Measurements from ENCODE around the gene NYNRIN. TPM values are rescaled to one million over a fixed set of nuclear protein-coding genes. Genes with fewer than 3 reads are reported as not detected.

Gene NYNRIN
- total and polyA plus RNA-seq, 3 donors from 2014 or later = 21.8 to 22.0 (median 21.8) TPM

DNA sequence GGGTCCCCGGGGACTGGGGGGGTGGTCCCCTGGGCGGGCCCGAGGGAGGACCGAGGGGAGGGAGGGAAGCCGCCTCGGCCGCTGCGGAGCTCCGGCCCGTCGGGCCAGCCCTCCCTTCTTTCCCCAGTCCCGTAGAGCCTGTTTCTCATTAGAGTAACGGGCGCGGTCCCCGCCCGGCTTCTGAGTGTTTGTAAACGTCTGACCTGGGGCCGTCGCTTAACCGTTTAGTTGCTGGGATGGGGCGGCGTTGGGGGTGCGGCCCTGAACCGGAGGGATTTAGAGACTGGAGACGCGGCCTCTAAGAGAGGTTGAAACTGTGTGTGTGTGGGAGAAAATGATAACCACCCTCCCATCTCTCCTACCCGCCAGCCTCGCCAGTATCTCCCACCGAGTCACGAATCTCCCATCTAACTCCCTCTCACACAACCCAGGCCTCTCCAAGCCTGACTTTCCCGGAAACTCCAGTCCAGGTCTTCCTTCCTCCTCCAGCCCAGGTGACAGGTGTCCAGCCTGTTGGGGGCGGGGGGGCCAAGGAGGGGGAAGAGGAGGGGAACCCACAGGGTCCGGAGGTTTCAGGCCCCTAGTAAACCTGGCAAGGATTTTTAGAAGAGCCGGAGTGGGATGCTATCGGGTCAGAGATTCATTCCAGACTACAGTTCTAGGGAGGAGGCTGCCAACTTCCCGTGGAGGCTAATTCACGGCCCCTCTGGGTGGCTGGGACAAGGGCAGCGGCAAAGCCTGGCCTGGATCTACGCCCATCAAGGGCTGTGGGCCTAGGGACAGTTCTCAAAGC, 31.9 kb upstream of the NYNRIN start:
- DNase-seq = peak; percentile 88
- Histone ChIP-seq H3K4me3 (peak overlapping the region; percentile 19 to 62), H3K27me3 (no peaks in the 10 kb centered on the region), H3K36me3 (ENCODE audit: low read depth, missing control alignments) (no peaks in the 10 kb centered on the region), H3K27ac (peak overlapping the region; percentile 80 to 87), H3K9me3 (no peaks in the 10 kb centered on the region), H3K4me1 (peaks cover 16% of the 10 kb centered on the region)
- TF ChIP-seq POLR2A (IDR thresholded peaks at IDR 0.05) = peak; percentile 9
- TF ChIP-seq, protein P1, sequence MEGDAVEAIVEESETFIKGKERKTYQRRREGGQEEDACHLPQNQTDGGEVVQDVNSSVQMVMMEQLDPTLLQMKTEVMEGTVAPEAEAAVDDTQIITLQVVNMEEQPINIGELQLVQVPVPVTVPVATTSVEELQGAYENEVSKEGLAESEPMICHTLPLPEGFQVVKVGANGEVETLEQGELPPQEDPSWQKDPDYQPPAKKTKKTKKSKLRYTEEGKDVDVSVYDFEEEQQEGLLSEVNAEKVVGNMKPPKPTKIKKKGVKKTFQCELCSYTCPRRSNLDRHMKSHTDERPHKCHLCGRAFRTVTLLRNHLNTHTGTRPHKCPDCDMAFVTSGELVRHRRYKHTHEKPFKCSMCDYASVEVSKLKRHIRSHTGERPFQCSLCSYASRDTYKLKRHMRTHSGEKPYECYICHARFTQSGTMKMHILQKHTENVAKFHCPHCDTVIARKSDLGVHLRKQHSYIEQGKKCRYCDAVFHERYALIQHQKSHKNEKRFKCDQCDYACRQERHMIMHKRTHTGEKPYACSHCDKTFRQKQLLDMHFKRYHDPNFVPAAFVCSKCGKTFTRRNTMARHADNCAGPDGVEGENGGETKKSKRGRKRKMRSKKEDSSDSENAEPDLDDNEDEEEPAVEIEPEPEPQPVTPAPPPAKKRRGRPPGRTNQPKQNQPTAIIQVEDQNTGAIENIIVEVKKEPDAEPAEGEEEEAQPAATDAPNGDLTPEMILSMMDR (IDR thresholded peaks at IDR 0.05) = no peak
- intact Hi-C loops (cut with DNase I; ENCODE audit: low total_unique reads) = loop anchor here (5.0 kb wide), 1 partner anchor 65 kb away; no protein-coding TSS in a partner anchor
- 0 to 1% methylated on average over 27 to 40 of the region's 40 CpGs for WGBS, 2 donors

GRCh38 chr14:24367514-24368211, 31.1 kb upstream of the NYNRIN start, which contains the start of gene NFATC4:
Gene NFATC4 (plus strand): TSS chr14:24368184. CDS start chr14:24368341, 157 bp downstream.
- intact Hi-C loops (cut with DNase I; ENCODE audit: low total_unique reads) = loop anchor here (5.0 kb wide), 1 partner anchor 65 kb away; no protein-coding TSS in a partner anchor
- 4 to 7% methylated on average over 21 of the region's 21 CpGs for WGBS, 2 donors
- peaks cover 16% of the 10 kb centered on the region for H3K4me1 ChIP-seq

GRCh38 chr14:24368212-24368561, 30.6 kb upstream of the NYNRIN start:
- TF ChIP-seq, protein P1 (IDR thresholded peaks at IDR 0.05) = no peak
- no peak for TF ChIP-seq POLR2A (IDR thresholded peaks at IDR 0.05)
- Histone ChIP-seq H3K27ac (peak overlapping the region; percentile 80 to 85), H3K9me3 (no peaks in the 10 kb centered on the region), H3K36me3 (ENCODE audit: low read depth, missing control alignments) (no peaks in the 10 kb centered on the region), H3K4me1 (peaks cover 16% of the 10 kb centered on the region), H3K27me3 (no peaks in the 10 kb centered on the region), H3K4me3 (peak overlapping the region; percentile 44 to 62)
- intact Hi-C loops (cut with DNase I; ENCODE audit: low total_unique reads) = loop anchor here (5.0 kb wide), 1 partner anchor 64 kb away; no protein-coding TSS in a partner anchor
- DNase-seq = no peak
- WGBS, 2 donors = 3 to 25% methylated on average over 15 of the region's 15 CpGs

More at GRCh38 chr14:24367514-24368211, 31.1 kb upstream of the NYNRIN start, which contains the start of gene NFATC4:
- peak within 1 kb of the TSS; percentile 44 to 62 for H3K4me3 ChIP-seq
- H3K9me3 ChIP-seq = no peaks in the 10 kb centered on the region
- H3K27me3 ChIP-seq = no peaks in the 10 kb centered on the region
- peak; percentile 93 for DNase-seq
- TF ChIP-seq POLR2A (IDR thresholded peaks at IDR 0.05) = no peak
- TF ChIP-seq, protein P1 (IDR thresholded peaks at IDR 0.05) = no peak
- no peaks in the 10 kb centered on the region for H3K36me3 ChIP-seq (ENCODE audit: low read depth, missing control alignments)
- peak within 1 kb of the TSS; percentile 80 to 87 for H3K27ac ChIP-seq

DNA sequence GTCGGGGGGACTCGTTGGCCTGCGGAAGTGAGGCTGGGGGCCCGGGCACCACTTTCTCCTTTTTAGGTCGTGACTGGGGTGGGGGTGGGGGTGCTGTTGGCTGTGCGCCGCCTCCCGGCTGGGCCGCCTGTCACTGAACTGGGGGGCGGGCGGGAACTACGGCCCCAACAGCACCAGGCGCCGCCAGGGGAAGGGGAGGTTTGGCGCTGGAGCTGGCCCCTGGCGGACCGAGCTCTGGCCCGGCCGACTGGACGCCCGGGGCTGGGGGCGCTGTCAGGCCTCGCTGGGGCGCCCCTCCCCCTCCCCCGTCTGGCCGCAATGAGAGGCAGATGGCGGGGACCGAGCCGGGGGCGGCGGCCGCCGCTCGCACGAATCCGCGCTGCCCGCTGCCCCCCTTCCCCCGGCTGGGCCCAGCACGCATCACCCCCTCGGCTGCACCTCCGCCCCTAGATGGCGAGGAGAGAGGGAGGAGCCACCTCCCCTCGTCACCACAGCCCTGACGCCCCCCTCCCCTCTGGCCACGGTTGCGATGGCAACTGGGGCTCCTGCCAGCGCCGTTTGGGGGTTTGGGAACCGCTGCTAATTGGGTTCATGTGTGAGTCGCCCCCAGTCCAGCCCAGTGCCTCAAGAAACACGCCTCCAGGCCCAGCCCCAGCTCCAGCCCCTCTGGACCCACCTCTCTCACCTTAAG, 30.1 kb upstream of the NYNRIN start:
- peaks cover 16% of the 10 kb centered on the region for H3K4me1 ChIP-seq
- no peaks in the 10 kb centered on the region for H3K36me3 ChIP-seq (ENCODE audit: low read depth, missing control alignments)
- H3K27me3 ChIP-seq = no peaks in the 10 kb centered on the region
- peak overlapping the region; percentile 44 to 62 for H3K4me3 ChIP-seq
- intact Hi-C loops (cut with DNase I; ENCODE audit: low total_unique reads) = loop anchor here (5.0 kb wide), 1 partner anchor 64 kb away; no protein-coding TSS in a partner anchor
- 22% methylated on average over 32 of the region's 52 CpGs; no CpG with 5 or more reads in 1 of the 2 donors for WGBS, 2 donors
- no peaks in the 10 kb centered on the region for H3K9me3 ChIP-seq
- DNase-seq = peak; percentile 39
- no peak for TF ChIP-seq POLR2A (IDR thresholded peaks at IDR 0.05)
- TF ChIP-seq, protein P1 (IDR thresholded peaks at IDR 0.05) = no peak
- H3K27ac ChIP-seq = peak overlapping the region; percentile 80 to 85
